H1 (cell line): ENCODE data around the gene GPR157. TPM values are rescaled to one million over a fixed set of nuclear protein-coding genes. Genes with fewer than 3 reads are reported as not detected.

Experiments
- CTCF ChIA-PET: fragments of 300-600 bp; sonication (Branson Sonifier 250); formaldehyde crosslinking; loops from one replicate; lab custom pipeline; 2021; ENCODE audit not compliant: partially characterized antibody; lab: Charles Lee
- POLR2A ChIA-PET: fragments of 300-600 bp; sonication (Branson Sonifier 250); formaldehyde crosslinking; loops from one replicate; lab custom pipeline; 2021; ENCODE audit warnings: inconsistent platforms; ENCODE audit not compliant: partially characterized antibody; lab: Charles Lee
- DNase-seq, 2 experiments: peaks; one replicate each; pipeline versions ENCODE4 v3.0.0 to v3.0.0-alpha.2; 2010 to 2022; ENCODE audit warnings: low spot score in 2 of 2, low read depth in 1 of 2, mixed read lengths in 1 of 2
- FAIRE-seq: peaks from 2 replicates; lab custom pipeline; 2011; peaks lifted over from hg19 to GRCh38; lab: Jason Lieb, UNC
- H2AFZ ChIP-seq: 2 replicates; pipeline ENCODE4 v1.8.1; 2012; ENCODE audit warnings: low read length, inconsistent platforms
- H2AK5ac ChIP-seq: 2 replicates; pipeline ENCODE4 v1.6.1; 2013; ENCODE audit warnings: low read depth, low read length
- H2BK120ac ChIP-seq: replicated peaks from 2 replicates; pipeline ENCODE3; 2013; ENCODE audit warnings: low read depth, low read length, inconsistent platforms
- H2BK12ac ChIP-seq: 2 replicates; pipeline ENCODE4 v1.6.1; 2013; ENCODE audit warnings: low read depth, low read length
- H2BK15ac ChIP-seq: 2 replicates; pipeline ENCODE4 v1.6.1; 2013; ENCODE audit warnings: low read length
- H2BK20ac ChIP-seq: 2 replicates; pipeline ENCODE4 v1.6.1; 2013; ENCODE audit warnings: low read length
- H2BK5ac ChIP-seq: 2 replicates; pipeline ENCODE4 v1.6.1; 2013; ENCODE audit warnings: low read depth, low read length
- H3K14ac ChIP-seq: 2 replicates; pipeline ENCODE4 v1.6.1; 2013; ENCODE audit warnings: inconsistent platforms; ENCODE audit not compliant: insufficient read length
- H3K18ac ChIP-seq: 2 replicates; pipeline ENCODE4 v1.6.1; 2013; ENCODE audit warnings: low read length; ENCODE audit errors: extremely low read depth
- H3K23ac ChIP-seq: 2 replicates; pipeline ENCODE4 v1.6.1; 2013; ENCODE audit warnings: inconsistent platforms; ENCODE audit not compliant: insufficient read length
- H3K23me2 ChIP-seq: 2 replicates; pipeline ENCODE4 v1.6.1; 2013; ENCODE audit warnings: low read depth, low read length
- H3K27ac ChIP-seq: 2 replicates; pipeline ENCODE4 v1.6.1; 2011; ENCODE audit warnings: low read depth, low read length, inconsistent platforms
- H3K27me3 ChIP-seq, 4 experiments: replicated peaks in 1 of 4; 1 replicate in 1 of 4; 2 replicates in 3 of 4; pipeline versions ENCODE4 v1.6.1 to v1.8.1; 2011 to 2013; ENCODE audit warnings: low read length in 3 of 4, mild to moderate bottlenecking in 3 of 4, inconsistent platforms in 2 of 4, mixed read lengths in 2 of 4, moderate library complexity in 1 of 4; ENCODE audit not compliant: control insufficient read depth in 3 of 4, insufficient read depth in 3 of 4; ENCODE audit errors: extremely low read depth in 1 of 4
- H3K36me3 ChIP-seq, 4 experiments: 2 replicates each; pipeline versions ENCODE4 v1.6.1 to v1.8.1; 2011 to 2013; ENCODE audit warnings: mild to moderate bottlenecking in 4 of 4, low read length in 3 of 4, moderate library complexity in 2 of 4, control low read depth in 1 of 4, inconsistent platforms in 1 of 4; ENCODE audit not compliant: insufficient read depth in 4 of 4, control insufficient read depth in 2 of 4
- H3K4ac ChIP-seq: replicated peaks from 2 replicates; pipeline ENCODE3; 2013; ENCODE audit warnings: low read length, low read depth, mixed read lengths, inconsistent platforms; ENCODE audit not compliant: insufficient read length
- H3K4me1 ChIP-seq, 4 experiments: replicated peaks in 1 of 4; 1 replicate in 1 of 4; 2 replicates in 3 of 4; pipeline versions ENCODE4 v1.6.1 to v1.8.1; 2011 to 2013; ENCODE audit warnings: low read length in 3 of 4, inconsistent platforms in 2 of 4, mixed read lengths in 1 of 4; ENCODE audit not compliant: insufficient read depth in 4 of 4, control insufficient read depth in 3 of 4
- H3K4me2 ChIP-seq, 2 experiments: 2 replicates each; pipeline versions ENCODE4 v1.6.1 to v1.8.1; 2011 to 2013; ENCODE audit warnings: low read depth in 2 of 2, low read length in 2 of 2, control low read depth in 1 of 2, inconsistent platforms in 1 of 2, mild to moderate bottlenecking in 1 of 2; ENCODE audit not compliant: insufficient read depth in 1 of 2
- H3K4me3 ChIP-seq, 4 experiments: fragments of 200-600, 300-600 bp in 1 of 4; sonication (generic), shearing (Covaris generic), sonication (Bioruptor Twin) in 1 of 4; 2 replicates each; pipeline versions ENCODE4 v1.5.1 to v1.8.1; 2011 to 2016; ENCODE audit warnings: low read length in 4 of 4, low read depth in 3 of 4, control low read depth in 2 of 4, inconsistent platforms in 2 of 4, mild to moderate bottlenecking in 2 of 4, mixed read lengths in 1 of 4, moderate library complexity in 1 of 4; ENCODE audit not compliant: insufficient read depth in 2 of 4; ENCODE audit errors: extremely low read depth in 1 of 4
- H3K56ac ChIP-seq: replicated peaks from 2 replicates; pipeline ENCODE3; 2013; ENCODE audit warnings: low read depth, mild to moderate bottlenecking, mixed read lengths, low read length, inconsistent platforms; ENCODE audit not compliant: insufficient read length
- H3K79me1 ChIP-seq: 2 replicates; pipeline ENCODE4 v1.6.1; 2013; ENCODE audit warnings: low read depth, low read length, control low read depth
- H3K79me2 ChIP-seq, 2 experiments: 2 replicates each; pipeline versions ENCODE4 v1.6.1 to v1.8.1; 2012 to 2013; ENCODE audit warnings: low read length in 2 of 2, mild to moderate bottlenecking in 2 of 2, inconsistent platforms in 1 of 2; ENCODE audit not compliant: insufficient read depth in 2 of 2, control insufficient read depth in 1 of 2
- H3K9ac ChIP-seq, 4 experiments: replicated peaks in 1 of 4; 1 replicate in 1 of 4; 2 replicates in 3 of 4; pipeline versions ENCODE4 v1.6.1 to v1.8.1; 2011 to 2013; ENCODE audit warnings: low read depth in 3 of 4, low read length in 3 of 4, control low read depth in 2 of 4, mild to moderate bottlenecking in 2 of 4, moderate library complexity in 2 of 4, inconsistent platforms in 1 of 4; ENCODE audit errors: extremely low read depth in 1 of 4
- H3K9me3 ChIP-seq, 2 experiments: 2 replicates each; pipeline versions ENCODE4 v1.6.1 to v1.8.1; 2012 to 2013; ENCODE audit warnings: mild to moderate bottlenecking in 2 of 2, moderate library complexity in 2 of 2, control low read depth in 1 of 2, inconsistent platforms in 1 of 2, low read depth in 1 of 2, low read length in 1 of 2, mixed read lengths in 1 of 2; ENCODE audit not compliant: insufficient read depth in 2 of 2
- H4K20me1 ChIP-seq, 2 experiments: replicated peaks in 1 of 2; 2 replicates each; pipeline versions ENCODE3 to v1.8.1; 2011 to 2013; ENCODE audit warnings: inconsistent platforms in 2 of 2, low read length in 2 of 2, mild to moderate bottlenecking in 1 of 2; ENCODE audit not compliant: insufficient read depth in 2 of 2, control insufficient read depth in 1 of 2
- H4K5ac ChIP-seq: 2 replicates; pipeline ENCODE4 v1.6.1; 2013; ENCODE audit warnings: low read length, low read depth, mixed read lengths, inconsistent platforms; ENCODE audit not compliant: insufficient read length
- H4K8ac ChIP-seq: 2 replicates; pipeline ENCODE4 v1.8.0; 2013; ENCODE audit warnings: mild to moderate bottlenecking, moderate library complexity, low read length, inconsistent platforms; ENCODE audit not compliant: insufficient read depth; ENCODE audit errors: extremely low read depth
- H4K91ac ChIP-seq: replicated peaks from 2 replicates; pipeline ENCODE3; 2013; ENCODE audit warnings: low read length, mixed read lengths, inconsistent platforms; ENCODE audit not compliant: insufficient read length
- CEBPB ChIP-seq: IDR thresholded peaks from 2 replicates; pipeline ENCODE4 v1.6.1; 2012; ENCODE audit warnings: low read depth, low read length
- E2F6 ChIP-seq: IDR thresholded peaks from 2 replicates; pipeline ENCODE4 v1.6.1; 2012; ENCODE audit warnings: inconsistent platforms
- EP300 ChIP-seq, 2 experiments: IDR thresholded peaks; 1 replicate in 1 of 2; 2 replicates in 1 of 2; pipeline ENCODE4 v1.6.1; 2011 to 2012; ENCODE audit warnings: low read depth in 2 of 2, low read length in 2 of 2, mild to moderate bottlenecking in 2 of 2, borderline replicate concordance in 1 of 2, inconsistent platforms in 1 of 2, moderate library complexity in 1 of 2
- JUN ChIP-seq: IDR thresholded peaks from 2 replicates; pipeline ENCODE4 v1.6.1; 2011; ENCODE audit warnings: low read depth, mild to moderate bottlenecking, improper control_type of control experiment, low read length
- KDM4A ChIP-seq: IDR thresholded peaks from one replicate; pipeline ENCODE4 v1.7.1; 2012; ENCODE audit warnings: low read depth, mild to moderate bottlenecking, moderate library complexity, low read length, inconsistent platforms; ENCODE audit not compliant: severe bottlenecking
- KDM5A ChIP-seq: fragments of 200-600 bp; IDR thresholded peaks from 2 replicates; pipeline ENCODE4 v1.7.1; 2012; ENCODE audit warnings: mild to moderate bottlenecking, low read length, inconsistent platforms, mixed read lengths
- NANOG ChIP-seq: IDR thresholded peaks from 2 replicates; pipeline ENCODE4 v1.6.1; 2011; ENCODE audit warnings: low read length, low read depth, mild to moderate bottlenecking, inconsistent platforms; ENCODE audit not compliant: insufficient read depth, poor library complexity, severe bottlenecking
- RXRA ChIP-seq: IDR thresholded peaks from 2 replicates; pipeline ENCODE4 v1.6.1; 2011; ENCODE audit warnings: low read depth, mild to moderate bottlenecking, low read length, moderate library complexity; ENCODE audit not compliant: insufficient read depth
- SAP30 ChIP-seq: fragments of 300-600 bp; sonication (generic); IDR thresholded peaks from 2 replicates; pipeline ENCODE4 v1.7.1; 2012; ENCODE audit warnings: low read length, moderate library complexity, mild to moderate bottlenecking, inconsistent platforms; ENCODE audit not compliant: insufficient read depth, insufficient replicate concordance
- WGBS, 2 experiments: shearing (Covaris generic) in 1 of 2; methylation state at CpG; one replicate each; pipeline versions ENCODE4 v1.1.6 to v1.1.7; 2013 to 2015; ENCODE audit warnings: low lambda C conversion rate in 2 of 2, mixed read lengths in 2 of 2, inconsistent platforms in 1 of 2, low coverage in 1 of 2, missing lambda C conversion rate in 1 of 2; ENCODE audit not compliant: insufficient replicate concordance in 2 of 2, insufficient coverage in 1 of 2, insufficient read length in 1 of 2; ENCODE audit errors: extremely low coverage in 1 of 2, missing lambda C conversion rate in 1 of 2; 5-methylcytosine and 5-hydroxymethylcytosine counted together
- polyA plus RNA-seq, 7 experiments: library from polyadenylated mRNA; depleted of rRNA in 3 of 7; stranded (reverse) in 5 of 7; unstranded in 2 of 7; fragments of >200 nt in 5 of 7; fragments of 200-250 nt in 2 of 7; gene quantifications; 1 replicate in 5 of 7; 2 replicates in 1 of 7; 4 replicates in 1 of 7; pipeline versions ENCODE4 v1.2.1 to v1.2.3, GENCODE V29; 2011 to 2013; ENCODE audit warnings: missing spikeins in 2 of 7, mixed read lengths in 2 of 7
- total RNA-seq: library from RNA; stranded (reverse); fragmentation: NEBNext Ultra II Directional; extraction: Animal tissue kit (Norgen Biotek cat#: 25700); gene quantifications from 2 replicates; pipeline ENCODE4 v1.2.1, GENCODE V29; 2021

GPR157 gene
- total and polyA plus RNA-seq, 2 of the 8 experiments (the other 6 are each of a cell fraction or from before 2014, with no cell fraction given), result 1.0 to 11.0 TPM

- H3K14ac ChIP-seq, result no peak overlapping the region
- H2BK5ac ChIP-seq, result no peak overlapping the region
- H3K9me3 ChIP-seq, result no peaks in the 10 kb centered on the region
- H3K23ac ChIP-seq, result no peak overlapping the region
- WGBS, 2 experiments, result 97% methylated on average over 16 of the region's 16 CpGs; no CpG with 5 or more reads in 1 of the 2 experiments
- no peak overlapping the region for H3K4me2 ChIP-seq
- H2AFZ ChIP-seq, result no peak overlapping the region
- no peak overlapping the region for H3K9ac ChIP-seq
- peaks cover 3% of the 10 kb centered on the region for H3K79me1 ChIP-seq
- H3K4me3 ChIP-seq, result no peak overlapping the region
- no peak overlapping the region for H2AK5ac ChIP-seq
- H3K18ac ChIP-seq, result no peak overlapping the region
- H3K4me1 ChIP-seq, result no peaks in the 10 kb centered on the region; a peak in 1 of 7 replicates
- no peak overlapping the region for H2BK120ac ChIP-seq
- no peak overlapping the region for H4K8ac ChIP-seq
- no peak overlapping the region for H3K27ac ChIP-seq
- H4K91ac ChIP-seq, result no peak overlapping the region
- FAIRE-seq (no peak), DNase-seq (no peak)
- H2BK15ac ChIP-seq, result no peak overlapping the region
- peaks cover 0 to 9% of the 10 kb centered on the region in 2 experiments for H4K20me1 ChIP-seq
- H3K36me3 ChIP-seq, result peaks cover 4 to 10% (median 5%) of the 10 kb centered on the region in 4 experiments; a peak in 4 of 8 replicates
- ChIA-PET POLR2A (interaction anchor here (0.6 kb wide), 1 partner anchor 36 kb away, joined by 3 read pairs; no protein-coding TSS in a partner anchor), CTCF (interaction anchor here (0.7 to 2.4 kb wide), 5 partner anchors 9 to 45 kb away, joined by 4 to 22 read pairs (median 4); no protein-coding TSS in a partner anchor)
- peaks cover 0 to 21% of the 10 kb centered on the region in 2 experiments; a peak in 2 of 4 replicates for H3K79me2 ChIP-seq
- no peak overlapping the region for H3K4ac ChIP-seq
- no peaks in the 10 kb centered on the region for H3K27me3 ChIP-seq
- H2BK12ac ChIP-seq, result no peak overlapping the region
- no peak overlapping the region for H2BK20ac ChIP-seq
- no peak overlapping the region for H4K5ac ChIP-seq
- H3K23me2 ChIP-seq, result no peaks in the 10 kb centered on the region
- H3K56ac ChIP-seq, result no peak overlapping the region
- TF ChIP-seq E2F6, result no peak
- TF ChIP-seq EP300 (IDR thresholded peaks at IDR 0.05; ENCODE audit: borderline replicate concordance in 1 of 2, low read depth in 2 of 2, low read length in 2 of 2), result no peak
- no peak for TF ChIP-seq KDM5A
- no peak for TF ChIP-seq JUN
- no peak for TF ChIP-seq KDM4A
- TF ChIP-seq SAP30, result no peak
- TF ChIP-seq NANOG, result no peak
- no peak for TF ChIP-seq RXRA
- no peak for TF ChIP-seq CEBPB
Measured at GRCh38 chr1:9150582-9151327, 21.9 kb upstream of the GPR157 start.
